T-cell (primary cell): Measurements from ENCODE around the gene YTHDF1. TPM values are rescaled to one million over a fixed set of nuclear protein-coding genes. Genes with fewer than 3 reads are reported as not detected.

Source experiments
- ATAC-seq, 4 experiments: fragments of 200-7000 bp in 3 of 4; fragments of 150-1000 bp in 1 of 4; cut with Tn5 transposase; replicated peaks in 1 of 4; 1 replicate in 3 of 4; 2 replicates in 1 of 4; pipeline ENCODE4 v1.10.0; 2021; ENCODE audit warnings: moderate library complexity in 3 of 4, mild to moderate bottlenecking in 2 of 4, moderate number of reproducible peaks in 1 of 4
- CTCF ChIA-PET, 2 donors: fragments of 300-600 bp; sonication (Branson Sonifier 250); formaldehyde crosslinking; loops; one replicate each; lab custom pipeline; 2022; ENCODE audit warnings: antibody characterized with exemption in 2 of 2; lab: Charles Lee
- POLR2A ChIA-PET, 2 donors: fragments of 300-600 bp; sonication (Branson Sonifier 250); formaldehyde crosslinking; loops; one replicate each; lab custom pipeline; 2022; ENCODE audit warnings: antibody characterized with exemption in 2 of 2; lab: Charles Lee
- DNase-seq, 35 experiments: peaks; one replicate each; pipeline versions ENCODE4 v3.0.0 to v3.0.0-alpha.2; 2013 to 2023
- H3K27ac ChIP-seq: one replicate; pipeline ENCODE4 v1.5.1; 2013; ENCODE audit warnings: low read length
- H3K27me3 ChIP-seq, 2 experiments: replicated peaks in 1 of 2; 1 replicate in 1 of 2; 2 replicates in 1 of 2; pipeline versions ENCODE4 v1.6.1 to v1.7.0; 2013; ENCODE audit warnings: low read length in 1 of 2, mixed read lengths in 1 of 2; ENCODE audit not compliant: control insufficient read depth in 2 of 2, insufficient read depth in 2 of 2; ENCODE audit errors: extremely low read depth in 1 of 2
- H3K36me3 ChIP-seq, 2 donors: 1 replicate in 1 of 2; 2 replicates in 1 of 2; pipeline versions ENCODE4 v1.6.1 to v1.7.0; 2013; ENCODE audit warnings: low read length in 1 of 2; ENCODE audit not compliant: control insufficient read depth in 2 of 2, insufficient read depth in 1 of 2; ENCODE audit errors: extremely low read depth in 1 of 2
- H3K4me1 ChIP-seq, 2 experiments: 1 replicate in 1 of 2; 2 replicates in 1 of 2; pipeline versions ENCODE4 v1.6.1 to v1.7.0; 2013; ENCODE audit warnings: low read length in 2 of 2, mixed read lengths in 1 of 2; ENCODE audit not compliant: insufficient read depth in 2 of 2, control insufficient read depth in 1 of 2; ENCODE audit errors: extremely low read depth in 1 of 2
- H3K4me3 ChIP-seq, 2 donors: 1 replicate in 1 of 2; 2 replicates in 1 of 2; pipeline versions ENCODE4 v1.5.1 to v1.7.0; 2013; ENCODE audit warnings: mild to moderate bottlenecking in 2 of 2, low read length in 1 of 2, moderate library complexity in 1 of 2; ENCODE audit not compliant: control insufficient read depth in 1 of 2; ENCODE audit errors: extremely low read depth in 1 of 2
- H3K9me3 ChIP-seq: 2 replicates; pipeline ENCODE4 v1.7.0; 2013
- H3K27ac Mint-ChIP-seq, 2 donors: one replicate each; pipeline ENCODE4 v1.8.0; 2020 to 2021; ENCODE audit warnings: mild to moderate bottlenecking in 2 of 2, mixed read lengths in 2 of 2
- H3K27me3 Mint-ChIP-seq, 2 donors: one replicate each; pipeline ENCODE4 v1.8.0; 2021 to 2022; ENCODE audit warnings: mixed read lengths in 2 of 2
- H3K36me3 Mint-ChIP-seq: one replicate; pipeline ENCODE4 v1.8.0; 2021; ENCODE audit warnings: mixed read lengths
- H3K4me1 Mint-ChIP-seq, 3 donors: one replicate each; pipeline ENCODE4 v1.8.0; 2020 to 2022; ENCODE audit warnings: mixed read lengths in 3 of 3, mild to moderate bottlenecking in 1 of 3
- H3K4me3 Mint-ChIP-seq, 3 donors: one replicate each; pipeline ENCODE4 v1.8.0; 2020 to 2022; ENCODE audit warnings: mild to moderate bottlenecking in 3 of 3, mixed read lengths in 3 of 3, moderate library complexity in 3 of 3
- H3K9me3 Mint-ChIP-seq, 3 donors: one replicate each; pipeline ENCODE4 v1.8.0; 2020 to 2022; ENCODE audit warnings: mixed read lengths in 3 of 3
- WGBS: methylation state at CpG from one replicate; pipeline ENCODE4 v1.1.5; 2013; ENCODE audit warnings: missing lambda C conversion rate; ENCODE audit not compliant: insufficient coverage; 5-methylcytosine and 5-hydroxymethylcytosine counted together
- total RNA-seq, 35 experiments: library from RNA in 6 of 35; stranded (reverse) in 6 of 35; fragments of 120-200 nt in 1 of 35; gene quantifications; one replicate each; pipeline versions ENCODE4 v1.2.1 to v1.2.4 and lab custom pipeline; 2013 to 2026

YTHDF1 gene
- total RNA-seq, 5 donors from 2014 or later (not counting 1 experiment from before 2014, with no cell fraction given), result 36.7 to 44.5 (median 42.2) TPM

GRCh38 chr20:63152322-63153253 is 63.3 kb downstream of the YTHDF1 start:
- Histone ChIP-seq H3K27ac (no peak overlapping the region), H3K27me3 (peaks cover 0 to 83% of the 10 kb centered on the region in 2 experiments), H3K4me3 (no peak overlapping the region), H3K4me1 (no peaks in the 10 kb centered on the region), H3K36me3 (no peaks in the 10 kb centered on the region), H3K9me3 (no peaks in the 10 kb centered on the region)
- H3K9me3 Mint-ChIP-seq, result peaks cover 6 to 10% (median 10%) of the 10 kb centered on the region in 3 donors
- H3K4me1 Mint-ChIP-seq, result no peaks in the 10 kb centered on the region
- 69% methylated on average over 23 of the region's 28 CpGs for WGBS
- ChIA-PET POLR2A (interaction anchor here in 1 of 2 donors (0.5 kb wide), 1 partner anchor 81 kb away, joined by 6 read pairs; no protein-coding TSS in a partner anchor), CTCF (no interaction called here)
- H3K27me3 Mint-ChIP-seq, result peaks cover 38 to 56% of the 10 kb centered on the region in 2 donors
- DNase-seq (no peak), ATAC-seq (no peak)
- H3K27ac Mint-ChIP-seq, result no peak overlapping the region
- H3K4me3 Mint-ChIP-seq, result no peak overlapping the region
- H3K36me3 Mint-ChIP-seq, result peaks cover 6% of the 10 kb centered on the region

- no peak overlapping the region for H3K4me3 ChIP-seq
- H3K4me1 Mint-ChIP-seq, result no peaks in the 10 kb centered on the region
Measured at GRCh38 chr20:63151554-63152321, 64.2 kb downstream of the YTHDF1 start.

DNA sequence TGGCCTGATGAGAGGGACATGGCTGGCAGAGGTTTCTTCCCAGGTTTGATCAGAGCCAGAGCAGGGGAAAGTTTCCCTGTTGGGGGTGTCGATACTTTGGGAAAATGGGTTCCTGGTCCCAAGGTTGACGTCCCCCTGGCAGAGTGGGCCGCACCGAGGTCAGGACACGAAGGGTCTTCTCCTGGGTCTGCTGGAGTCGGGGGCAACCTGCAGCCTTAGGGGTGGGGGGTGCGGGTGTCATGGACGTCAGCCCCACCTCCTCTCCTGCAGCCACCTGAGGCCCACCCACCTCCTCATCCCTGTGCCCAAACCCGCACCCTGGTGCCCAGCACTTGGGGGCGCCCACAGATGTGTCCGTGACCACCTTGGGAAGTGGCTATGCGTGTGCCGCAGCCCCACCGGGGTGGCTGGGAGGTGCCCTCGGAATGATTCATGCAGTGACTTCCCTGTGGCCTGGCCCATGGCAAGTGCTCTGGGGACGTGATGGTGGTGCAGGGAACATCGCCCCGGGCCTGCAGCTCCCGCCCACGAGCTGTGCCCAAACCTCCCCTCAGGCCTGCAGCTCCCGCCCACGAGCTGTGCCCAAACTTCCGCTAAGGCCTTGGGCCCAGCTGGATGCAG is 64.9 kb downstream of the YTHDF1 start:
- ChIA-PET POLR2A (no interaction called here), CTCF (no interaction called here)
- Histone ChIP-seq H3K36me3 (no peaks in the 10 kb centered on the region), H3K27ac (no peak overlapping the region), H3K4me3 (no peak overlapping the region), H3K9me3 (no peaks in the 10 kb centered on the region), H3K27me3 (peaks cover 0 to 80% of the 10 kb centered on the region in 2 experiments), H3K4me1 (no peaks in the 10 kb centered on the region)
- DNase-seq (no peak), ATAC-seq (no peak)
- H3K4me1 Mint-ChIP-seq, result no peaks in the 10 kb centered on the region
- no peak overlapping the region for H3K4me3 Mint-ChIP-seq
- peaks cover 46 to 54% of the 10 kb centered on the region in 2 donors for H3K27me3 Mint-ChIP-seq
- no peak overlapping the region for H3K27ac Mint-ChIP-seq
- peaks cover 6% of the 10 kb centered on the region for H3K36me3 Mint-ChIP-seq
- WGBS, result 83% methylated on average over 18 of the region's 23 CpGs
- peaks cover 6 to 15% (median 10%) of the 10 kb centered on the region in 3 donors for H3K9me3 Mint-ChIP-seq

More at GRCh38 chr20:63151554-63152321, 64.2 kb downstream of the YTHDF1 start:
- H3K27ac Mint-ChIP-seq, result no peak overlapping the region
- DNase-seq (no peak), ATAC-seq (no peak)
- no peaks in the 10 kb centered on the region for H3K36me3 ChIP-seq
- H3K4me1 ChIP-seq, result no peaks in the 10 kb centered on the region
- ChIA-PET POLR2A (interaction anchor here in 1 of 2 donors (0.5 kb wide), 1 partner anchor 81 kb away, joined by 6 read pairs; no protein-coding TSS in a partner anchor), CTCF (no interaction called here)
- 65% methylated on average over 29 of the region's 40 CpGs for WGBS
- peaks cover 44 to 59% of the 10 kb centered on the region in 2 donors for H3K27me3 Mint-ChIP-seq
- H3K36me3 Mint-ChIP-seq, result peaks cover 6% of the 10 kb centered on the region
- peaks cover 6 to 15% (median 10%) of the 10 kb centered on the region in 3 donors for H3K9me3 Mint-ChIP-seq
- no peak overlapping the region for H3K27ac ChIP-seq
- no peaks in the 10 kb centered on the region for H3K9me3 ChIP-seq
- H3K27me3 ChIP-seq, result peaks cover 0 to 84% of the 10 kb centered on the region in 2 experiments
- no peak overlapping the region for H3K4me3 Mint-ChIP-seq

DNA sequence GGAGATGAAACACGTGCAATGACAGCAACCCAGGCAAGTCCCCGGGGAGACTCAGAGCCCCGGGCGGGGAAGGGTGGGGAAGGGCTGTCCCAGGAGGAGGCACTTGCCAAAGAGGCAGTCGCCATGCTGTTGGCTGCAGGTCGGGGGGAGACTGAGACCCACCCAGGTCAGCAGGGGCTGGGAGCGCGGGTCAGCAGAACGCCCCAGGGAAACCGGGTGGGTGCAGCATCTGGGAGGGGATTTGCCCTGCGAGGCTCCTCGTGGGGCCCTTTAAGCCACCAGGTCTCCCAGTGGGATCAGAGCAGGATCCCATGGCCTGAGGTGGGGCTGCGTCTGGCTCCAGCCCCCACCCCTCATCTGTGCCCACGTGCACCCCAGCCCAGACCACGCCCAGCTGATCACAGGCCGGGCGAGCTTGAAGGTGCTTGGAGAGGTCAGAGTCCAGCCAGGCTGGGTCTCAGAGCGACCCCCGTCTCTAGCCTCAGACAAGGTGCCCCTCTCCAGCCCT is 65.5 kb downstream of the YTHDF1 start:
- no peak overlapping the region for H3K4me3 Mint-ChIP-seq
- peaks cover 6% of the 10 kb centered on the region for H3K36me3 Mint-ChIP-seq
- Histone ChIP-seq H3K36me3 (no peaks in the 10 kb centered on the region), H3K4me3 (no peak overlapping the region), H3K9me3 (no peaks in the 10 kb centered on the region), H3K27ac (no peak overlapping the region), H3K4me1 (no peaks in the 10 kb centered on the region), H3K27me3 (peaks cover 0 to 74% of the 10 kb centered on the region in 2 experiments)
- DNase-seq (no peak), ATAC-seq (no peak)
- WGBS, result 84% methylated on average over 14 of the region's 19 CpGs
- ChIA-PET POLR2A (no interaction called here), CTCF (no interaction called here)
- no peaks in the 10 kb centered on the region for H3K4me1 Mint-ChIP-seq
- no peak overlapping the region for H3K27ac Mint-ChIP-seq
- peaks cover 6 to 15% (median 10%) of the 10 kb centered on the region in 3 donors for H3K9me3 Mint-ChIP-seq
- peaks cover 48 to 52% of the 10 kb centered on the region in 2 donors for H3K27me3 Mint-ChIP-seq

GRCh38 chr20:63149531-63150192 is 66.3 kb downstream of the YTHDF1 start:
- peaks cover 48 to 53% of the 10 kb centered on the region in 2 donors for H3K27me3 Mint-ChIP-seq
- CTCF ChIA-PET, result no interaction called here

More at GRCh38 chr20:63149531-63150192, 66.3 kb downstream of the YTHDF1 start:
- no peak overlapping the region for H3K4me3 Mint-ChIP-seq
- H3K4me1 Mint-ChIP-seq, result no peaks in the 10 kb centered on the region
- H3K9me3 Mint-ChIP-seq, result peaks cover 6 to 15% (median 10%) of the 10 kb centered on the region in 3 donors
- DNase-seq, result no peak
- Histone ChIP-seq H3K4me3 (no peak overlapping the region), H3K36me3 (no peaks in the 10 kb centered on the region), H3K9me3 (no peaks in the 10 kb centered on the region), H3K27me3 (peaks cover 0 to 68% of the 10 kb centered on the region in 2 experiments), H3K27ac (no peak overlapping the region), H3K4me1 (no peaks in the 10 kb centered on the region)
- POLR2A ChIA-PET, result no interaction called here
- H3K36me3 Mint-ChIP-seq, result peaks cover 6% of the 10 kb centered on the region
- H3K27ac Mint-ChIP-seq, result no peak overlapping the region
- no peak for ATAC-seq
- WGBS, result 68% methylated on average over 13 of the region's 13 CpGs
